Stimulated activated CD4-positive, alpha-beta T cell treated with anti-CD3 and anti-CD28 coated beads, TNF-alpha, amount 100 ng/mL, for 24 hours (primary cell): ENCODE measurements around the gene CEP128.

Source experiments
- DNase-seq, 3 experiments: peaks; one replicate each; pipeline ENCODE4 v3.0.0-alpha.2; 2020; ENCODE audit warnings: low read depth in 3 of 3

Gene CEP128

DNA sequence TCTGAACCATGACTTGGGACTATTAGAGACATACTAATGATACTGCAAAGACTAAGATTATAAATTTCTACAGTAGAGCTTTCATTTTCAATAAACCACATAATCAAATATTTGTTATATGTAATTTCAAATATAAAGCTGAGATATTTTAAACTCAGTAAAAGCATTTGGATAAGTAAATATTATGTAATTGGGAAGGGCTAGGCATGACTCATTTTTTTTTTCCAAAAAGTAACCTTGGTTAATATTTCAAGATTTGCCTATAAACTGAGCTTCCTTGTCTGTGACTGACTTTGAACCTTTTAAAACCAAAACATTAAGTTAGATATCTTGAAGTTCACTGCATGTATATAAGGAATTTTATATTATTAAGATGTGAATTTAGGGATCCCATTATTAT is 332.5 kb downstream of the CEP128 start:
- no peak for DNase-seq

DNA sequence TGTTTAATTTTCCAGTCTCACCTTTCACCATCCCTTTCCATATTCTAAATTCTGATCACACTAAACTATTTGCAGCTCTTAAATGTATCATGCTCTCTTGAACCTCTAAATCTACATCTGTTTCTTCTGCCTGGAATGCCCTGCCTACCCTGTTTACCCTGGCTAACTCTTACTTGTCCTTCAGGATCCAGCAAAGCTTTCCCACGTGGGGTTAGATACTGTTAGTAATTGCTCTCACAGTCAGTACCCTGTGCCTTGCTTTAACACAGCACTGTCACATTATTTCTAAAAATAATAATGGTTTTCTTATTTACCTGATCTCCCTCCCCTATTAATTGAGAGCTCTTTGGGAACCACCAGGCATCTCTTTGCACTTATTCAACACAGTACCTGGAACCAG is 333.0 kb downstream of the CEP128 start:
- no peak for DNase-seq

DNA sequence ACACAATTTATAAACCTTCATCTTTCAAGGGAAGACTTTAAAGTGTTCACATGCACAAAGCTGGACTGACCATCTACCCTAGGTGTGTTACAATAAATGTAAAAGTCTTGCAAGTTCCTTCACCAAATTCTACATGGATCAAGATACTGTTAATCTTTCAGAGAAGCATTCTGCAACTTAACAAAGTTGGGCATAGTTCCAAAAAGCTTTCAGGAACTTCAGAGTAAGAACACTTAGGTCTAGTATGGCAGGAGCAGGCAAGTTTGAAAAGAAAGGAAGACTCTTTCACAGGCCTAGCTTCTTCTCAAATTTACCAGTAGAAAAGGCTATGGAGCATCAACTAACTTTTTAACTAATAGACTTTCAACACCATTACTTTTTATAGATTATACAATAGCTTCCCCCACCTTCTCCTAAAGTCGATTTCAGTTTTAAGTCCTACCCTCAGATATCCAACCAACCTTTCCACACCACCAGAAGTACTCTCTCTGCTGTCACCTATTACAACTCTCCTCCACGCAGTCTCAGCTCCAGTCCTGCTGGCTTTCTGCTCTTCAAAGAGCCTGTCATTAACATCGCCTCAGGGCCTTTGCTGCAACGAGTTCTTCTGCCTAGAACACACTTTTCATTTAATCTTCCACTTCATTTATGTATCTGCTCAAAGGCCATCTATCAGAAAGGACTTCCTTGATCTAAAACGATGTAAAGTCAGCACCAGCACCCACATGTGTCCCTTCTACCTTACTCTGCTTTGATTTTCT is 333.9 kb downstream of the CEP128 start:
- no peak for DNase-seq

DNA sequence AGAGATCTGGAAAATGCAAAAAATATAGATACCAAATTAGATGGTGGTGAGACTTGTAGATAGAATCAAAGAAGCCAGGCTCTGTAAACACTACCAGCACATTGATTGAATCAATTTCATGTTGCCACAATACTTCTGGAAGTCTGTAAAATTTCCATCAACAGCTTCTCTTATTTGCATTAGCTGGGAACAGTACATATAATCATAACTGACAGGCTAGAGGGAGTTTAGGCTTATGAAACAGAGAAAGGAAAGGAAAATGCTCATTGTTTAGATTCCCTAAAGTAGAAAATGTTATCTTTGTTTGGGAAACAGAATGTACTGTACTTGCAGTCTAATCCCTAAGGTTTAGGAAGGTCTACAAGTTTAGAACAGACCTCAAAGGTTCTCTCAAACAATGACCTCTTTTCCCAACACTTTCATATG is 335.2 kb downstream of the CEP128 start:
- no peak for DNase-seq

DNA sequence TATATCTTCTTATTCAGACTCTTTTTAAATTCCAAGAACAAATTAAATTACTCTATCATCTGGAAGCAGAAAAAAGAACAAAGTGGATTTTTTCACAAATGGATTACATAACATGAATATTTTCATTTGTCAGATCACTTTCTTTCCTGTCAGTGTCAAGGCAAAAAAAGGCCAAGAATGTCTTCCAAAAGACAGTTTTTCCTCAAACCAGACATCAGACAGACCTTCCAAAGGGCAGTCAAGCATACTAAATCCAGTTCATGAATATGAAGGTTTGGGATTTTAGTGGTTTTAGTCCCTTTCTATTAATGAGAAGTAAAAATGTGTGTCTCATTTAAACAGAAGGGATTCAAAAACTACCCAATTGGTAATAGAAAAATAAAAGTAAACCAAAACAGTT is 336.0 kb downstream of the CEP128 start:
- no peak for DNase-seq

DNA sequence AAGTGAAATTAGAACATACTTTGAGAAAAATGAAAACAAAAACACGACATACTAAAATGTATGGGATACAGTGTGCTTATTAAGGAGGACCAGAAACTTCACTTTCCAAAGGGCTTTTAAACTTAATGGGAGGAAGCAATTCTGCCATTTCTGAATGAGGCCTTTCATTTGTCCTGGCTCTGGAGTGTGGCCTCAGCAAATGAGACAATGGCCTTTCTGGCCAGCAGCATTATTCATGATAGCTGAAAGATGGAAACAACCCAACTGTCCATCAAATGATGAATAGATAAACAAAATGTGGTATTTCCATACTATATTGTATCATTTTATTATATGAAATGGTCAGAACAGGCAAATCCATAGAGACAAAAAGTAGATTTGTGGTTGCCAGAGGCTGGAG is 338.6 kb downstream of the CEP128 start:
- no peak for DNase-seq

DNA sequence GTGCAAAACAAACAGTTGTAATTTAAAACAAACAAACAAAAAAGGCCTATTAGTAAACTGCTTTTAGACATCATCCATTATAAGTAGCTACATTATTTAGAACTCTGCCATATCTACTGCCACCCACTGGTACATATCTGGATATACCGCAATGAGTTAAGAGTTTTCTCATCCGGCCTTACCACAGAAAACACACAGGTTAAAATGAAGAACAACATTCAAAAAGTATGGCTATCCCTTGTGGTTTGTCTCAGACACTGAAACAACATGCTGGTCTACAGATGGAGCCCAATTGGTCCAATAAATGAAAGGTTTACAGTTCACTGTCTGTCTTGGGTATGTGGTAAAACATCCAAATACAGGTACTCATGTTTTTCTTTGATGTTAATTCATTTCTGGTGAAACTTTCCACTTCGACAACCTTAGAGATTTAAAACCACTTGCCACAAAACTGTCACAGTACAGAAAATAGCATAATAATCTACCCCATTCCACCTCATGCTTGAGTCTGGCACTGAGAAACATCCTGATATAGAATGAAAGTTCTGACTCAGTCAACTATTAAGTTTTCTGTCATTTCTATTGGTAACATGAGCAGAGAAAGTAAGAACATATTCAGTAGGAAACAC is 354.3 kb downstream of the CEP128 start:
- no peak for DNase-seq

DNA sequence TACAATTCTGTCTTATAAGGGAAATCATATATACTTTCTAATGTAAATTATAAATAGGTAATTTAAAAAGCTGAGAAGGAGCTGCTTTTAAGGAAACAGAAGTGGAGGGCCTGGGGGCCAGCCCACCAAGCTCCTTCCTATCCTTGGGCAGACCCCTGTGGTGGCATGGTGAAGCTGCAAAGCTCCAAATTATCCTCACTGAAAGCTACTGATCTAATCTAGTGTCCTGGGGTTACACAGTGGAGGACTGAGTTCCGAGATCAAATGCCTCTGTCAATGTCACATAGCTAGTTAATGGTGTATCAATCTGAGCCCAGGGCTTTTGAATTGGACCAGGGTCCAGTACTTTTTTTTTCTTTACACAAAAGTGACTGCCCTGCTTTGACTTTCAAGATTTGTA is 355.4 kb downstream of the CEP128 start:
- DNase-seq = no peak

DNA sequence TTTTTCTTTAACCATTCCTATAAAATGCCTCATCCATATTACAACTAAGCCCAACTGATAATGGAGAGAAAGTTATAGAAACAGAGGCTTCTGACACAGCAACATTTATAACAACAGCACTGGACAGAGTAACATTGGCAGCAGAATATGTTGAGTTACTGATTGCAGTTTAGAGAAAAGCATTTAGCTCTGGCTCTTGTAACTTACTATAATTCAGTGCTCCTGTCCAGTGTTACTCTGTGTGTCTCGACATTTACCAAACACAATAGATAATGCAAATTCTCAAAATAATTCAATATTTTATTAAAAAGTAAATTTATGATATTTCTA is 356.1 kb downstream of the CEP128 start:
- DNase-seq = no peak

DNA sequence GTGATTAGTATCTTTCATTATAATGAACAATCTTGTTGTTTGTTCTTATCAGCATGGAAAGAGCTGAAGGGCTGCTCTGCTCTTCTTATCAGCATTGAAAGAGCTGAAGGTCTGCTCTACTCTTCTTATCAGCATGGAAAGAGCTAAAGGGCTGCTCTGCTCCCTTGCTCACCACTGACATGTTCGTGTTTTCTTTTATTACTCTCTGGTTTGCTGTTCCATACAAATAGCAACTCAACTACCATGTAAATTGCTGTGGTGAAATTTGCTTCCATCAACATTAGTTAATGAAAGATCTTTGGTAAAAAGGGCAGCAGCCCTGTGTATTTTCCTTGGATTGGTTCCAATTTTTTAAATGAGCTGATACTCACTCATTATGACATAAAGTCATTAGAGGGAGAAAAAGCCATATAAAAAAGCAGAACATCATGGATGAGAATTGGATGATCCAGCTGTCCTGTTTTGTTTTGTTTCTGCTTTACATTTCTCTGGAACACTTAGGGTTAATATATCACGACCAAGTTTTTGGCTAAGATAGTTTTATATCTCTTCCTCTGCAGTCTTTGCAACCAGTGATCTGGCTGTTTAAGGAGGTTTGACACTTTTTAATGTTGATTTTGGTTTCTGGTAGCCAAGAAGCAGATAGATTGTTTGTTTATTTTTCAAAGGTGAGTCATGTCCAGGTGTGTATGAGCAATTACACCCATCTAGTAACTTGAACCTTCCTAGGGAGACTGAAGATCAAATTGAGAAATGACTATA is 356.6 kb downstream of the CEP128 start:
- DNase-seq = no peak

DNA sequence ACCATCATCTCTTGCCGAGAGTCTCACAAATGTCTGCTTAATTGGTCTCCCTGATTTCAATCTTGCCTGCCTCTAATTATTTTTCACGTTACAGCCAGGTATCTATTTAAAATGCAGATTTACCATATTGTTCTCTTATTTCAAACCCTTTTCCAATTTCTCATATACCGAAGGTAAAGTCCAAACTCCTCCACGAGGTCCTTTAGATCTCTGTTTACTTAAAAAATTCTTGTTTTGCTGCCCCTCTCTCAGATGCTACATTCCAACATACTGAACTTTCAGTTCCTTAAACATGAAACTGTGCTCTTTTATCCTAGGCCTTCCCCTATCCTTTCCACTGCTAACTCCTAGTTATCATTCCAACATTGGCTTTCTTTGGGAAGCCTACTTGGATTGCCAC is 363.9 kb downstream of the CEP128 start:
- no peak for DNase-seq

DNA sequence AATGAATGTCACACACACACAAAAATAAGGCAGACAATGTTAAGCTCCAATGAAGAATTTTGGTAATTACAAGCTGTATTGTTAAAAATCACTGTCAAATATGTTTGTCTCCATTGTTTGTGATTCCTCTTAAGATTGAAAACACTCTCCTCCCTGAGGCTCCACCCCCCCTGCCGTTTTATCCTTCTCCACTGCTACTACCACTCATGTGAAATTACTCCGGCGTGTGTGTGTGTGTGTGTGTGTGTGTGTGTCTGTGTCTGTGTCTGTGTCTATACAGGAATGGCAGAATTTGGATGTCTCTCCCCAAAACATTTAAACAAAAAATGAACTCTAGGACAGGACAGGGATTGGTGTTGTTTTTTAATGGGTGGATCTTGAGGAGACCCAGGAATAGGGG is 365.1 kb downstream of the CEP128 start:
- no peak for DNase-seq

DNA sequence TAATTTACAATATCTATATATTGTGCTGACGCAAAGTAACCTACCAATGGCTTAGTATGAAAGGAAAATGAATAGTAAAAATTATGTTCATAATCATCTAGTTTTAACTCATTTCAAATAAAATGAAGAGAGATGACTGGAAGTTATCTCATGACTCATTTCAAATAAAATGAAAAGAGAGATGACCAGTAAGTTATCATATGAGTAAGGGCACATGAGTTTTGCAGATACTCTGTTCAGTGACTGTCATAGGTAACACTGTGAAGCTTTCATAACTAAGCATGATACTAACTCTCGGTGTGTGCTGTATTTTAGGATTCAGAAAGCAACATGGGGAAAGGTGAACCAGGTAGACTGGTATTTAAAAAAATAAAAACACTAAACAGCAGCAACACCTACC is 365.8 kb downstream of the CEP128 start:
- no peak for DNase-seq

DNA sequence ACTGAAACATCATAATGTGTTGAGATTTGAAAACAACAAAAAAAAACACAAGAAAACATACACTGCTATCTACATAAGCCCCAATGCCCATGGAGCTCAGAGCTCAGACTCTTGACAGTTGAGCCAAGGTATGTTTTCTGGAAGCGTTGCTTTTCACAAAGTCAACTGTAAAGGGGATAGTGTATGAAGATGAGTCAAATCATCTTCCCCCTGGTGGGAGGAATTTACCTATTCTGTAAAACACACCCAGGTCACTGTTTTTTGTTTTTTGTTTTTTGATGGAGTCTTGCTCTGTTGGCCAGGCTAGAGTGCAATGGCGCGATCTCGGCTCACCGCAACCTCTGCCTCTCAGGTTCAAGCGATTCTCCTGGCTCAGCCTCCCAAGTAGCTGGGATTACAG is 368.9 kb downstream of the CEP128 start:
- no peak for DNase-seq

DNA sequence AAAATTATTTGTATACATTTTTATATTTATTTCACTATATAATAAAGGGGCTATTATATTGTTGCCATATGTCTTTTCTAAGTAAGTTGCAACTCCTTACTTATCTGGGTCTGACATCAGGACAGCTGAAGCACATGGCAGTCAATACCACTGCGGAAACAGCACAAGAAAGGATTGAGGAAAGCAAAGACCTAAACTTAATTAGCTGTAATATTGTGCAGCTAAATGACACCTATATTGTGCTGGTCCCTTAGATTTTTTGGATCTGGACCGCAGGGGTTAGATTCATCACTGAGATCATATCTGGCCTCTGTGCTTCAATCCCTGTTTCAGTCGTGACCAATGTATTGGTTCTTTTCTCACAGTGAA is 370.6 kb downstream of the CEP128 start:
- DNase-seq = no peak

DNA sequence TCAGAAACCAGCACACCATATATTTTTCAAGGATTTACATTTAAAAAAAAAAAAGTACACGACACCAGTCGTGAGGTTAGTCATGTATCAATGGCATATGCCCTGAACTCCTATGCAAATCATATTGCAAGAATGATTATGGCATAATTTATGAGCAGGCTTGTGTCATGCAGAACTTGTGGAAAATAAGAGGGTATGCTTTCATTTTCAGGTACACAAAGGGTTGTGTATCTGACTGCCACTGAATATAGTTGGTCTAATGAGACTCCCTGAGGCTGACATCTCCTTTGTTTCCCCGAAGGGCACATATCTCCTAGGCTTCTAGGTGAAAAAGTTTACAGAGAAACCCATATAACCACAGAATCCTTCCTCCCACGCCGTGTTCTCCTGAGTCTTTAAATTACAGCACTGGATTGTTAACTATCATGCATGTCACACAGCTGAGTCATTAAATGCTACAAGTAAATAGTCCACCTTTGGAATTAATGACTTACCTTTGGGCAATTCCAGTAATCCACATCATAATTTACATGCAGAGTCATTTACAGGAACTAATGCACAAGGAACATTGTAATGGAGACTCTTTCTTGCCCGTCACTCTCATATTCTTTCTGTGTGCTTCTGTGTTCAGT is 373.5 kb downstream of the CEP128 start:
- no peak for DNase-seq

DNA sequence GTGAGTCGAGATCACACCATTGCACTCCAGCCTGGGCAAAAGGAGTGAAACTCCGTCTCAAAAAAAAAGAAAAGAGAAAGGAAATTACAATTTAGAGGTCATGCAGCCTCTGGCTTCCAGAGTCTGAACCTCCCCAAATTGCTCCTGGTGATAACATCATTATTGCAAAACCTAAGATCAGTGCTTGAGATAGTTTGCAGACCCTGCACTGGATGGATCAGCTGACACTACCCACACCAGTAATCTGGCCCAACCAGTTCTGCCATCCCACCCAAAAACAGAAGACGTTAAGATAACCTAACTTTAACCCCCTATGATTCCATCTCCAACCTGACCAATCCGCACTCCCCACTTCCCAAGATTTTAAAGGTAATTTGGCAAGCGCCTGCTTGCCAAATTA is 376.5 kb downstream of the CEP128 start:
- no peak for DNase-seq

DNA sequence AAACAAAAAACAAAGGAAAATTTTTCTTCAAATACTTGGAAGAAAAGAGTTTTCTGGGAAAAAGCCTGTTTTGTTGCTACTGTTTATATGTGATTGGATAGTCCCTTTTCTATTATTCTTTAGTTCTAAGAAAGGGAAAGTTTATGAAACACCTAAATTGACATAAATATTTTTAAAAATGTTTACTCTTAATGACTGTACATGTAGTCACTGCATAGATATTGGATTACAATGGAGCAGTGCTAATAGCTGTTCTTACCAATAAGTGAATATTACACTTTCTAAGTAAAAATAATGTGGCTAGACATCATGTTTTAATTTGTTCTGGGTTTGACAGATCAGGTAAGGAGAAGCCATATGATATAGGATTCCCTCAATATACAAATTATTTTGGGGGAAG is 377.5 kb downstream of the CEP128 start:
- no peak for DNase-seq

DNA sequence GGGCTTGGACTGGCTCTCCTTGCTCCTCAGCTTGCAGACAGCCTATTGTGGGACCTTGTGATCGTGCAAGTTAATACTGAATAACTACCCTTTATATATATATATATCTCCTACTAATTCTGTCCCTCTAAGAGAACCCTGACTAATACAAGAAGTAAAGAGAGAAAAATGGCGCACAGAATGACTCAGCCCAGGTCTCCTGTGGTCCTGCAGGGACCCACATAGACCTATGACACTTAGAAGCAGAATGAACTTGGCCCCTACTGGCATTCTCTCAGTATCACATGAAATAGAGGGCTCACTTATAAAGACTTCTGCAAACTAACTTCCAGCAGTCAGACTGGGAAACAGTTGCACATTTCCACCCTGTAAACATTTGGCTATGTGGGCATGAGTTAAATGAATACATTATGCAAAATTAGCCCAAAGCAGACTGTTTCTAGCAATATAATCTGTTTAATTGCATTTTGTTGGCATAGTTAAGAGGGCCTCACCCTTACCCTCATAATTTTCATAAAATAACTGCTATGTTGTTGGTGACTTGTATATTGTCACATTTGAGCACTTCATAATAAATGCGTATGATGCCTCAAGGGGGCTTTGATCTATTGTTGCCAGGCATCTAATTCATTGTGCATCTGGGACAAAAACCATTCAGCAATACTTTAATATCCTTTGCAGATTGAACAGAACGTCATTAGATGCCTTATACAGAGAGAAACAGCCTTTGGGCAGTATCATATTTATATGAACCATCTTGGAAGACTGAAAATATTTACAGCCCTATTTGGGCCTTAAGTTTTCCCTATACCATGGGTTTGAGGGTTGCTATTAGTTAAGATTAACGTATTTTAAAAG is 380.5 kb downstream of the CEP128 start:
- DNase-seq = no peak

DNA sequence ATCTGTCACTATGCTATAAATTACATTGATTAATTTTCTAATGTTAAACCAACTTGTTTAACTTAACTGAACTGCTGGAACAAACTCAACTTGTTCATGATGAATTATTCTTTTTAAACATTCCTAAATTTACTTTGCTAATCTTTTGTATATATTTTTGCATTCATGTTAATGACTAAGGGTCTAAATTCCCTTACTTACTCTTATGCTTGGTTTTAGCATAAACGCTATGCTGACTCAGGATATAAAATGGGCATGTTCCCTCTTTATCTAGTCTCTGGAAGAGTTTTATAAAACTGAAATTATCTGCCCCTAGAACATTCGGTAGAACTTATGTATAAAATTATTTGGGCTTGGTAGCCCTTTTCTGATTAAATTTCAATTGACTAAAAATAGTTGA is 387.4 kb downstream of the CEP128 start:
- no peak for DNase-seq

DNA sequence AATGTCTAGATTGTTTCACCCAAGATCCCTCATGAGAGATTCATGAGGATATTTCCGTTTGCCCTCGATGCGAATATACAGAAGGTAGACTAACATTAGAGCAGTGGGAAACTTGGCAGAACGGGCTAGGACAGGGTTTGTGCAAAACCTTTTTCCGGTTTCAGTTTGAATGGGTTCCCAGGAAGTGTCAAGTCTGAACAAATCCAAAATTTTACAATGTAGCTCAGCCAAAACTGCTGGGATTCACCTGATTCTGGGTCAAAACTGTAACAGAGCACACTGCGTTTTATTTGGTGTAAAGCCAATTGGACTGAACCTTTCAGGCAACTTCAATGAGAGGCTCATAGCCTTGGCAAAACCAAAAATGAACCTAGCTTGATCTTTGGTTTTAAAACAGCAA is 392.4 kb downstream of the CEP128 start:
- DNase-seq = no peak
